Eye (tissue), 1 donor: ENCODE results near the gene MBOAT7.
"Not testable (repeated sequence)": the region's sequence is repeated elsewhere in the genome, so short reads cannot be mapped to it uniquely, and the experiment has no call there.

ENCODE experiments used
- DNase-seq: peaks from one replicate; pipeline ENCODE4 v3.0.0-alpha.2; 2015

The MBOAT7 gene

DNA sequence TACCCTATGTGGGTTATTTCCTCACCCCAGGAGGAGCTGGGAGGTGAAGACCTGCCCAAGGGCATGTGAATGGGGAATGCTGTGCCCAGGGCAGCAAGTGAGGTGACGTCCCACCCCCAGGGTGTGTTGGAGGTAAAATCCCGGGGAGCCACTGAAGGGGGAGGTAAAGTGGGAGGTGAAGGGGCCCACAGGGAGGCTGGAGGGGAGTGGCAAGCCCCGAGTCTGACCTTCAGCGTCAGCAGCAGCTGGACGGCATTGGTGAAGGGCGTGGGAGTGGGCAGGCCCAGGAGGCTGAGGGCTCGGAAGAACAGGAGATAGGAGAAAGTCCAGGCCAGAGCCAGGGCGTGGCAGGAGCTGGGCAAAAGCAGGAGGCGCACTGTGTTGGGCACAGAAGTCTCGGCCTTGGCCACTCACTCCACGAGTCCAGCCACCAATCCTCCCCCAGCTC is 2.4 kb downstream of the MBOAT7 start:
- no peak for DNase-seq

DNA sequence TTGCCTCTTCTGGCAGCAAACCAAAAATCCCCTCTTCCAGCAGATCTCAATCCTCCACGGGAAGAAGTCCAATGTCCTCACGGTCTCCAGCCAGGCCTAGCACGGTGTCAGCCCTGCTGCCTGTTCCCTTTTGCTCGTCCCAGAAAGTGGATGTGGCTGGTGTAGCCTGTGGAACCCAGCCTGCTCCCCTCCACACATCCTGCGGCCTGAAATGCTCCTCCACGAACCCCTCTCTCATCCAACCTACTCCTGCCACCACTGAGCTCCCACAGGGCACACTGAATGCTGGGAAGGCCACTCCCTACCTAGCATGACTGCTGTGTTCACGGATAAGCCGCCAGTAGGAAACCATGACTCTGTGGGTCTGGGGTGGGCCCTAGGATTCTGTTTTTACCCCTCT is 3.0 kb downstream of the MBOAT7 start:
- DNase-seq = no peak

DNA sequence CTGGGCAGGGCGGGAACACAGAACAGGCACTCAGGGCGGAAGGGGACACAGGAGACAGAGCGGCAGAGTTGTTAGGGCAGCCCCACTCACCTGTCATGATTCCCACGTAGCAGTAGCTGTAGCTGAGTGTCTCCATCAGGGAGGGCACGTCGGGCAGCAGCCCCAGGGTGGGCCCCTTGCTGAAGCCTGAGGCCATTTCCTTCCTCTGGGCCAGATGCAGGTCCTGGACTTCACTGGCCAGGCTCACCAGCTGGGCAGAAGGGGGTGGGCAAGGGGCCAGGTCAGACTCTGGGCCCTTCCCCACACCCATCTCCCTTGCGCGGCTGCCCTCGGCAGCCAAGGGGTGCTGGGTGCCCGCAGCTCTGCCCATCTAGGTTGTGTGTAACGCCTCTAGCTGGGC is 5.9 kb downstream of the MBOAT7 start:
- no peak for DNase-seq

DNA sequence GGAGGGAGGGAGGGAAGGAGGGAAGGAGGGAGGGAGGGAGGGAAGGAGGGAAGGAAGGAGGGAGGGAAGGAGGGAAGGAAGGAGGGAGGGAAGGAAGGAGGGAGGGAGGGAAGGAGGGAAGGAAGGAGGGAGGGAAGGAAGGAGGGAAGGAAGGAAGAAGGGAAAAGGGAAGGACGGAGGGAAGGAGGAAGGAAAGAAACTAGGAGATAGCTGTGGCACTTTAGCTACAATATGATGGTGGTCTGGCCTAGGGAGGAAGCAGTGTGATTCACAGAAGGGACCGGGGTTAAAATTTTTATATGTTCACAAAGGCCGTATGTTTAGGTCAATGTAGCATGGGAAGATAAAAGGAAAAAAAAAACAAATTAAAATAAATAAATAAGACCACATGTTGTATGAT is 7.5 kb downstream of the MBOAT7 start:
- DNase-seq = not testable (repeated sequence)

DNA sequence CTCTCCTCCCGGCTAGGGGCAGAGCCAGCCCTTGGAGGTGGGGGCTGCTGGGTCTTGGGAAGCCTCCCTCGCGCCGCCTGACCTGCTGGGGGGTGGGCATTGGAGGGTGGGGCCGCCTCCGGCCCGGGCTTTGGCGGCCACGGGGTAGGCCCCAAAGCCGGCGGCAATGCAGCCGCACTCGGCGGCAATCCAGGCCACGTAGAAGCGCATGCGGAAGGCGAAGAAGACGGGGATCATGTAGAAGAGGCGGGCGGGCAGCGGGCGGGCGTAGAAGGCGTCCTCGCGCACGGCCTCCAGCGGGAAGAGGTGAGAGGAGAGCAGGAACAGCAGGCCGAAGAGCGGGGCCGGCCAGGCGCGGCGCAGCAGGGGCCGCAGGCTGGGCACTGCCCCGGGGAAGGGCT is 8.7 kb downstream of the MBOAT7 start:
- no peak for DNase-seq

DNA sequence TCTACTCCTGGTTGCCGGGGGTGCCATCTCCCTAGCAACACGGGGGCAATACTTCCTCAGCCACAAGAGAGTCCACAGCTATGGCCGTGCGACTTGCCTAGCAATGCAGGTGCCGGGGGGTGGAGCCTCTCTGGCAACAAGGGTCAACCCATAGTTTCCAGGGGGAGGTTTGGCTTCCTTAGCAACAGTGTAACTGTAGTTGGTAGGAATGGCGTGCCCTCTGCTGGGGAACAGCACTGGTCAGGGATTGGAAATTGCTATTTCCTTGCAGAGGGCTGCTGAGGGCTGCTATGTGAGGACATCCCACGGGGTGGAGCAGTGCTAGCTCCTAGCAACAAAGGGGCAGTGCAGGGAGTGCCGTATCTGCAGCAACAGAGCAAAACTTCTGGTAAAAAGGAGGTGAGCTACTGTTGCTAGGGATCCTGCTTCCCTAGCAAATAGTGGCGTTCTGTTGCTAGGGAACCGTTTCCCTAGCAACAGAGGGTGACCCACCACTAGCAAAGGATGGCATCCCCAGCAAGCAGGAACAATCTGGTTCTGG is 9.4 kb downstream of the MBOAT7 start:
- DNase-seq = peak; percentile 94

DNA sequence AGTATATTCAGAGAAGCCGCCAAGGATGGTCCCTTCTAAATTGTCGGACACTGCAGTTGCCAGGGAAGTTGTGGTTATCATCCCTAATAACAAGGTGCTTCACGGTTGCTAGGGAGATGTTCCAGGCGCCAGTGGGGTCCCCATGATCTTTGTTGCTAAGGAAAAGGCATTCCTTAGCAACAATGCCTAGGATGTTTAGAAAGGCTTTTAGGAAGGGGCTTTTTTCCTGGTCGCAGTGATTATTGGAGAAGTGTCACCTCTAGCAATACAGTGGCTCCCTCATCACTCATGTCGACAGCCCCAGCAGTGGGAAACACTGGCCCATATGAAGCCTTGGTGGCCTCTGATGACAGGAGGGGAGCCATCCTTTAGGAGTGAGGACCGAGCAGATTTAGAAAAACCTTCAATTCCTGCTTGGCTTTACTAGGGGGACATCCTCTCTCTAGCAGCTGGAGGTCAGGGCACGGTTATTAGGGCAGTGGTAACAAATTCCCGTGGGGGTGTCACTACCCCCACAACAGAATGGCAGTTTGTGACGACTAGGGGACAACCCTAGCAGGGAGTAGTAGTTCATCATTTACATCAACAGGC is 10.0 kb downstream of the MBOAT7 start:
- no peak for DNase-seq

DNA sequence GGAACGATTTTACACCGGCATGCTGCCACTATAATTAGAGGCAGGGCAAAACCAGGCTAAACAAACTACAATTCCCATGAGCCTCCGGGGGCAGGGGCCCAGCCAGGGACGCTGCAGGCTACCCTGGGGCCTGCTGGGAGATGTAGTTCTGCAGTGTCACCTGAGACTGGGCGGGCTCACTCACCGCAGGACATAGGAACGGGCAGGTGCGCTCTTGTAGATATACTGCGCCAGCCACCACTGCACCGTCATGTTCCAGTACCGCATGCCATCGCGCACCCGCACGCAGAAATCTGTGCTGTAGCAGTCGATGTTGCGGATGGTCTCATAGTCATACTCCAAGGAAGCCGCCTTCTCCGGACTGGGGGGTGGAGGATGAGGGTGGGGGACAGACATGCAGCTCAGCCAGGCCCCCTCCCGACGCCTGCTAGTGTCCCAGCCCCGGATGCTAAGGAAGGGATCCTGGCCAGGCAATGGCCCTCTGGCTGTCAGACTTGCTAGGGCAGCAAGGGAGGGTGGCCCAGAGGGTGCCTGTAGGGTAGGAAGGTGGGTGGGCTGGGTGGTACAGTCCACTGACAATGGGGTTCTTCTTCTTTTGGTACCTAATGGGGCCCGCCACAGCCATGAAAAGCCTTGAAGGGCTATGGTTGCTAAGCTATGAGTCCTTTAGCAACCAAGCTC is 10.7 kb downstream of the MBOAT7 start:
- peak; percentile 69 for DNase-seq

DNA sequence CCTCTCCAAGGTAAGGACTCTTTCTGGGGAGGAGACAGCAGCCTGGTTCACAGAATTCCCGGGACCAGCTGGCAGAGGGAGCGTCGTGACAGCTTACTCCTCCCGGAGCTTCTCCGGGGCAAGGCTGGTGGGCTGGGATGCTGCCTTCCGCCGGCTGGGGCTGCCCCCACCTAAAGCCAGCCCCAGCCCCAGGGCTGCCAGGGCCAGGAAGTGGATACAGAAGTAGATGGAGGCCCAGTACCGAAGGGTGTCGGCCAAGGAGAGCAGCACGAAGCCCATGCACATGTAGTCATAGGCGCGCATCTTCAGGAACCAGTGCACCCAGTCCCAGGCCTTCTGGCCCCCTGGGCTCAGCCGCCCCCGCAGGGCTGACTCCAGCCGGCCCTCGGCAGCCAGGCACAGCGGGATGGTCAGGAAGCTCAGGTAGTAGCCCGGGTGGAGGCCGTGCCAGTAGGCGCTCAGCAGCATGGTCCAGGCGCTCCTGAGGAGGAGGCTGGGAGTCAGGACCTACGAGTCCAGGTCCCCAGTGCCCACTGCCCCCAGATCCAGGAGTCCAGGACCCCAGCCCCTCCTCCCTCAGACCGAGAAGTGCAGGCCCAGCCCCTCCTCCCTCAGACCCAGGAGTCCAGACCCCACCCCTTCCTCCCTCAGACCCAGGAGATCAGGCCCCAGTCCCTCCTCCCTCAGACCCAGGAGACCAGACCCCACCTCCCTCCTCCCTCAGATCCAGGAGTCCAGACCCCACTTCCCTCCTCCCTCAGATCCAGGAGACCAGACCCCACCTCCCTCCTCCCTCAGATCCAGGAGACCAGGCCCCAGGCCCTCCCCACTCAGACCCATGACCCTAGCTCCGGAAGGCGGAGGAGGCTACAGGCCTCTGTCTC is 15.2 kb downstream of the MBOAT7 start:
- no peak for DNase-seq

DNA sequence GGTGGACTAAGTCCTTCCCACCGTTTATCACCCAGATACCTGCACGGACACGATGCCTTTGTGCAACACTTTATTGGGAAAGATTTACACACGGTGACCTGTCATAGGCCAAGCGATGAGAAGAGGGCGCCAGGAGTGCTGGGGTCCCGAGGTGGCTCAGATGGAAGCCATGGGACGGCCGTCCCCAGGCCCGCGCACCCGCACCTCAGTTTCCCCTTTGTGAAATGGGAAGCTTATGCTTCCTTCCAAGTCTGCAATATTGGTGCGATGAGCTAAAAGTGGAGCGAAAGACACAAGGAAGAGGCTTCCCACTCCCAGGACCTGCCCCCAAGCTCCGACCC is 16.1 kb downstream of the MBOAT7 start:
- DNase-seq = no peak

DNA sequence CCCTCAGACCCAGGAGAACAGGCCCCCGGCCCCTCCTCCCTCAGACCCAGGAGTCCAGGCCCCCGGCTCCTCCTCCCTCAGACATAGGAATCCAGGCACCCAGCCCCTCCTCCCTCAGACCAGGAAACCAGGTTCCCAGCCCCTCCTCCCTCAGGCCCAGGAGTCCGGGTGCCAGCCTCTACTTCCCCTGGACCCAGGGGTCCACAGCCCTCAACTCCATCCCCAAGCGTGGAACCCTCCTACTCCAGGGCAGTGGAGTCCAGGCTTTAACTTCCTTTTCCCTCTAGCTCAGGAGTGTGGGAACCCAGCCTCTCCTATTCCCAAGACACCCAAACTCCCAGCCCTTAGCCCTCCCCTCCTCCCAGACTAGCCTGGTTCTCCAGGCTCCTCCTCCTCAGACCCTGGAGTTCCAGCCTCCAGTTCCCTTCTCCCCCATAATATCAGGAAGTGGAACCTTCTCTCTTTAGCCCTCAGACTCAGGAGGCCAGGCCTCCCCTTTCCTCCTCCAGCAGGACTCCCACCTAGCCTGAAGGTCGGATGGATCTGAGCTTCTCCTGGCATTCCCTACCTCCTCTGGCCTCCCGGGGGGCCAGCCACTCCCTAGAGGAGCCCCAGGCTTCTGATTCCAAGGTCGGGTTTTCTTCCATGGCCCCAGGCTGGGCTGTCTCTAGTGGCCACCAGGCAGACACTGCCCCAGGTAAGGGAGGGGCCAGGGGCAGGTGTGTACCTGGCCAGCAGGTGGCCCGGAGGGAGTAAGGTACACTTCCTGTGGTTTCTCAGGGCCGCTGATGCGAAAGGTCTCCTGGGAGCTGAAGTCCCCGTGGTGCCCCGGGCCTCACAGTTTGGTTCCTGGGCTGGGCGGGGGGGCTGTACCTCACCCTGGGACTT is 16.7 kb downstream of the MBOAT7 start, which contains the start of gene TMC4:
TSS of gene TMC4 (minus strand) at position 690 of the 888 bp plus-strand sequence. CDS start at position 647, 43 bp downstream.
- peak; percentile 9 for DNase-seq

DNA sequence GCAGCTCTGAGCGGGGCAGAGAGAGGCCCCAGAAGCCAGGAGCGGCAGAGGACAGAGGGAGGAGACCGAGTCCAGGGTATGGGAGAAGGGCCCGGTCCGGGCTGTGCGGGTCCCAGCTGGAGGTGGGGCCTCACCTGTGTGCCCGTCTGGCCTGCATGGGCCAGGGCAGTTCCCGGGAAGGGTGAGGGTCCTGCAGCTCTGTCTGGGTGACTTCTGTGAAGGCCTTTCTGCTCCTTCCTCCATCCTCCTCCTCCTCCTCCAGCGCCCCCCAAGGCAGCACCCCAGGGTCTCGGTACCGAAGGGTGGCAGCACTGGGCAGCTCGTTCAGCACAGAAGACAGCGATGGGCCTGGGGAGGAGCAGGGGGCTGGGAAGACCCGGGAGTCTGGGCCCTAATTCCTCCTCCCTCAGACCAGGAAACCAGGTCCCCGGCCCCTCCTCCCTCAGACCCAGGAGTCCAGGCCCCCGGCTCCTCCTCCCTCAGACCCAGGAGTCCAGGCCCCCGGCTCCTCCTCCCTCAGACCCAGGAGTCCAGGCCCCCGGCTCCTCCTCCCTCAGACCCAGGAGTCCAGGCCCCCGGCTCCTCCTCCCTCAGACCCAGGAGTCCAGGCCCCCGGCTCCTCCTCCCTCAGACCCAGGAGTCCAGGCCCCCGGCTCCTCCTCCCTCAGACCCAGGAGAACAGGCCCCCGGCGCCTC is 17.5 kb downstream of the MBOAT7 start:
- DNase-seq = not testable (repeated sequence)

DNA sequence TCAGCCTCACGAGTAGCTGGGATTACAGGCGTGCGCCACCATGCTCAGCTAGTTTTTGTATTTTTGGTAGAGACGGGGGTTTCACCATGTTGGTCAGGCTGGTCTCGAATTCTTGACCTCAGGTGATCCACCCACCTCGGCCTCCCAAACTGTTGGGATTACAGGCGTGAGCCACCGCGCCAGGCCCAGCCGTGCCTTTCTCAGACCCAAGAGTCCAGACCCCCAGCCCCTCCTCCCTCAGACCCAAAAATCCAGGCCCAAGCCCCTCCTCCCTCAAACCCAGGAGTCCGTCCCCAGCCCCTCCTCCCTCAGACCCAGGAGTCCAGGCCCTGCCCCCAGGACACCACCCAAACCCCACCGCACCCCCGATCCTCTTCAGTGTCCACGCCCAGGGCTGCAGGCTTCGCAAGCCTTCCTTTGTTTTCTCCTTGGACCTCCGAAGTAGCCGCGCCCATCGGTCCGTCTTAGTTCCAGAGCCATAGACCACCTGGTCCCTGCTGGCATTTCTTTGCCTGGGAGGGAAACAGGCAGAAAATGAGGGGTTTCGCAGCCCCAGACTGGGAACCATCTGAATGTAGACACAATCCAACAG is 20.1 kb downstream of the MBOAT7 start:
- DNase-seq = no peak

DNA sequence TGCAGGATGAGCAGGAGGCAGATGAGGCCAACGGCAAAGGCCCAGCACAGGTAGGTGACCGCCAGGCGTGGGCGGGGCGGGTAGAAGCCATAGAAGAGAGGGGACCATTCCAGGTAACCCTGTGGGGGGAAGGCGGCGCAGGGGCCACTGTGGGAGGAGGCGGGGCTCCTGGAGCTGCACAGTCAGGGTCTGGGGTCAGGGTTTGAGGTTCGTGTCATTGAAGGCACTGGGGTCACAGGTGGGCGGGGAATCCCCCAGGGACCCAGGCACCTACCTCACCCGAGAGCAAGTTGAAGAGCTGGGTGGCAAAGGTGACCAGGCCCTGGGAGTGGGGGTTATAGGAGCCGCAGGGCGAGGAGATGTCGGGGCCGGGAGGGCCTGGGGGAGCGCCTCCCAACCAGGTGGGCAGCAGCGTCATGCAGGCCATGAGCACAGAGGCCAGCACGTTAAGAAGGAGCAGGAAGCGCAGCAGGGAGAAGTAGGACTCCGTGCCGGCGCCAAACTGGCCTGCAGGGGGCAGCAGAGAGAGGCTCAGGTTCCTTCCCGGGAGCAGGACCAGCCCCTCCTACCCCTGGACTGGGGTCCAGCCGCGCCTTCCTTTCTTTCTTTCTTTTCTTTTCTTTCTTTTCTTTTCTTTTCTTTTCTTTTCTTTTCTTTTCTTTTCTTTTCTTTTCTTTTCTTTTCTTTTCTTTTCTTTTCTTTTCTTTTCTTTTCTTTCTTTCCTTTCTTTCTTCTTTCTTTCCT is 21.0 kb downstream of the MBOAT7 start:
- DNase-seq = peak; percentile 96

DNA sequence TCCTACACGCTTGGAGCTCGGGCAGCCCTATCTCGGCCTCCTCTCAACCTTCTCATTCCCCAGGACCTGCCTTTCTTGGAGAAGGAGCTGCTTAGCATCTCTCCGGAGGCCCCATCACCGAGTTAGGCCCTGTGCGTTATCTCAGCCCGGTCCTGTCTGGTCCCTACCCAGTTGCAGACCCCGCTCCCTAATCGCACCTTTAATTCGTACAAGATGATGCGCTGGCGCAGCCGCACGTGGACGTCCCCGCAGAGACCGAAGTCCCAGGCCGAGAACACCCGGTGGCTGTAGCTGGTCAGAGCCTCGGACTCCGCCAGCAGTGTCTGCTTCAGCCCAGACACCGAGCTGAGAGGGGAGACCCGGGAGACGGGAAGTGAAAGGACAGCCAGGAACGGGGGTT is 24.2 kb downstream of the MBOAT7 start:
- DNase-seq = no peak

DNA sequence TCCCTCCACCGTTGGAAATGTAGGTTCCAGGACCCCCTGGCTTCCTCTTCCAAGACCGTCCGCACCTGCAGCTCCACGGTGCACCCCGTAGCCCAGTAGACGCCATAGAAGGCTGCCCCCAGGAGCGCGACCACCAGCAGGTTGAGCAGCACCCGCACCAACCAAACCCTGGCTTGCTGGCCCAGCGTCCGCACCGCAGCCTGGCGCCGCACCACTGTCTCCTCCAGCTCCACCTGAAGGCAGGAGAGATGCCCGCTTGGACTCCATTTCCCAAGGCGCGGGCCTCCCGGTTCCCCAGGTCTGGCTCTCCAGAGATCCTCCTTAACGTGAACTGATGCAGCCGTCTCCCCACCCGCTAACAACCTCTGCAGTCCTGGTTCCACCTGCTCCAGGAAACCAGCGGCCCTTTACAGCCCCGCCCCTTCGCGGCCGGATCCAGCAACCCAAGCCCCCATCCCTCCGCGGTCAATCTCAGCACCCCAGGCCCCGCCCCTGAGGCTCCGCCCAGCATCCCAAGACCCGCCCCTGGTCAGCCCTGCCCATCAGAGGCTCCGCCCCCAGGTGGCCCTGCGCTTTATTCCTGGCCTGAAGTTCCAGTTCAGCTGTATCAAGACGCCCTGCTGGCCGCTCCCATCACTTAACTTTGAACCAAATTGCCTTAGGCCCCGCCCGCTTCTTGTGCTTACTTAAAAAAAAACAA is 24.9 kb downstream of the MBOAT7 start:
- peak; percentile 28 for DNase-seq

DNA sequence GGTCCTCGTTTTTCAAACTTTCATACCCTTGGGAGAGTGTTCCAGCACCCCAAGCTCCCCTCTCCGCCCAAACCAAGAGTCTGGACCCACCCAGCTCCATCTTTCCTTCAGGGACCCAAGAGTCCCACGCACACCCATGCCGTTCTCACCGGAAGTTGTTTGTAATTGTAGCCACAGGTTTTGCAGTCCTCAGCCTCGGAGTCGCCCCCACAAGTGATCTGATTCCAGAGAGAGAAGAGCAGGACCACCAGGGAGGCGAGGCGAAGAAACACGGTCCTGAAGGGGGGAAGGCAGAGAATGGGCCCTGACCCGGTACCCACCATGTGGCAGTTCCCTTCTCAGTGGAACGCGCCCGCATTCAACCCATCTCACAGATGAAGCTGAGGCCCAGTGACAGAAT is 26.5 kb downstream of the MBOAT7 start:
- no peak for DNase-seq

DNA sequence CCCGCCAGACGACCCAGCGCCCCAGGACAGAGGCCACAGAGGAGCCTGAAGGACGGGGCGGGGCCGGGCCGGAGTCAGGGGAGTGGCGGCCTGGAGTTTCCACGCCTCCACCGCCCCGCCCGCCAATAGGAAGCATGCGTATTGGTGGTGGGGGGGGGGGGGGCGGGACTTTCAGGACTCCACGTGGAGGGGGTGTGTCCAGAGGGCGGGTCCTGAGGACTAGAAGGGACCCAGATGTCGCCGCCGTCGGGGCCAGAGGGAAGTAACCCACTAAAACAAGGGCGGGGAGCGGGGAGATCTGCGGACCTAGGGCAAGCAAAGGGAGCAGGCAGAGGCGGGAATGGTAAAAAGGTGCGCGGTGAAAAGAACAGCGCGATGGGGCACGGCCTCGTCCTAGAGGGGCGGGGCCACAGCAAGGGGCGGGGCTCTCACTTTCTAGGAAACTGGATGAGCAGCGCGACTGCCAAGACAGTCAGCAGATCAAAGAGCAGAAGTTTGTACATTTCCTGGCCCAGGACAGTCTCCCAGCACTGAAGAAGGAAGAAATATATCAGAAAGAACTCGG is 27.1 kb downstream of the MBOAT7 start:
- peak; percentile 67 for DNase-seq

DNA sequence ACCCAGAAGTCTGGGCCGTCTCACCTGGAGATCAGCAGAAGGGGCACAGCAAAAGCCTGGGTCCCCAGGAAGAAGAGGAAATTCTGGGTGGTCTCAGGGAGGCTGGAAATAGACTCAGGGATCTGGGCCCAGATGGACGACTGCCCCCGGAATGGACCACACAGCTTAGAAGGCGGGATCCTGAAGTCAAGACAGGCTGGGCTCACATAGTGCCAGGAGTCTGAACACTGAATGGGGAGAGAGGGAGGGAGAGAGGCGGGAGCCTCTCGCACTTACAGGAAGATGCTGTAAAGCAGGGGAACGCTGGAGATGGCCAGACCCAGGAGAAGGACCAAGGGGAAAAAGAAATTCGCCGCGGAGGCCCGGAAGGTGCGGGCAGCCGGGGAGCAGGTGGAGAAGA is 28.5 kb downstream of the MBOAT7 start:
- peak; percentile 12 for DNase-seq
